ENCODE results near the gene MBD3L2B.

The MBD3L2B gene

DNA sequence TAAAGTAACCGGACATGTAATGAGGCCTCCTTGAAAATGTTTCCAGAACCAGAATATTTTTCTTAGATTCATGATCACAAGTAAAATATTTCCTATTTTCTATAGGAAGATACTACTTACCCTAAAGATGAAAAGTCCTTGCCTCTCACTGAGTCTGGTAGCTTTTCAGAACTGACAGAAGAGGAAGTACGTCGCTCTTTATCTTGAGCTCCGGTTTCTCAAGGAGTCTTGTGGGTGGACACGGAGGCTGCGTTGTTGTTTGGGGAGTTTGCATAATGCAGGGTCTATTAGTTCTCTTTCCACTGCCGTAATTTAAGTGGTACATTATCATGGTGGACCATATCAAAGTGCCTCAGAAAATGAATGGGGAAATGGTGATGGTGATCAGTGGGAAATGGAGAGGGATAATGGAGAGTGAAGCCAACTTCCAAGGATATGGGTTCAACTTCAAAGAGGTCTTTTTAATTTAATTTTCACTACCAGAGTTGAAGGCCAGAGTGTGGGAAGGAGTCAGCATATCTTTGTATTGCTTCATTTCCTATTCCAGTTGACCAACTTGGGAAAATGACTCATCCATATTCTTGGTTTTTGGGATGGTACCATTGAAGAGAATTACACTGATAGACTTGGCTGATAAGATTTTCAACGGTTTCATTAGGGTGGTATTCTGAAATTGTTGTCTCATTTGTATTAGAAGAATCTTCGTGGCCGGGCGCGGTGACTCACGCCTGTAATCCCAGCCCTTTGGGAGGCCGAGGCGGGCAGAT is 23.4 kb downstream of the MBD3L2B start:
- H3K27ac ChIP-seq (ENCODE audit: low read depth, low read length): no peak overlapping the region

DNA sequence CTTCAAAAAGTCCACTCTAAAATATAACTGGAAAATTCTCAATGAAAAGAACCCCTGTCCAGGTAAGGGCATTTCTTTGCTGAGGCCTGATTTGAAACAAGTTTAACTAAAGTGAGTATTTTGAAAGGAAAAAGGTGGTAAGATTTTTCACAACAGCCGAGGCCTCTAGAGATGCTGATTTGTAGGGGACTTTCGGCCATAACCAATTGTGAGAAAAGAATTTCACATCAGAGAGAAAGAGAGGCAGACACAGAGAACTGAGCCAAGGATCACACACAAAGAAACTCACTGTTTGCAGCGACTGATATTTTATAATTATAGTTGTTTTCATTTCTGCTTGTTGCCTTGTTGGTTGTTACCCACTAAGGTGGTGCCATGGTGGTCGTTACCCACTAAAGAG is 24.4 kb downstream of the MBD3L2B start:
- Histone ChIP-seq H3K9me3 (ENCODE audit: control insufficient read depth in 5 of 5, low read length in 5 of 5) (peaks cover 0 to 5% (median 0%) of the 10 kb centered on the region in 5 donors), H3K27ac (ENCODE audit: low read depth, low read length) (no peak overlapping the region), H3K36me3 (ENCODE audit: control insufficient read depth in 5 of 5, insufficient read depth in 5 of 5, low read length in 5 of 5) (no peaks in the 10 kb centered on the region), H3K9ac (ENCODE audit: low read length in 5 of 5) (no peak overlapping the region), H3K27me3 (ENCODE audit: control insufficient read depth in 5 of 5, insufficient read depth in 4 of 5, low read length in 5 of 5) (peaks cover 0 to 4% (median 0%) of the 10 kb centered on the region in 5 donors), H3K4me1 (ENCODE audit: control insufficient read depth in 5 of 5, insufficient read depth in 5 of 5, low read length in 5 of 5) (no peaks in the 10 kb centered on the region), H3K4me3 (ENCODE audit: low read depth in 1 of 5, low read length in 5 of 5) (no peak overlapping the region)

More for the DNA sequence above, 23.4 kb downstream of the MBD3L2B start:
- Histone ChIP-seq H3K4me1 (ENCODE audit: control insufficient read depth in 5 of 5, insufficient read depth in 5 of 5, low read length in 5 of 5) (no peaks in the 10 kb centered on the region), H3K9me3 (ENCODE audit: control insufficient read depth in 5 of 5, low read length in 5 of 5) (peaks cover 0 to 5% (median 0%) of the 10 kb centered on the region in 5 donors), H3K36me3 (ENCODE audit: control insufficient read depth in 5 of 5, insufficient read depth in 5 of 5, low read length in 5 of 5) (no peaks in the 10 kb centered on the region), H3K27me3 (ENCODE audit: control insufficient read depth in 5 of 5, insufficient read depth in 4 of 5, low read length in 5 of 5) (peaks cover 0 to 4% (median 0%) of the 10 kb centered on the region in 5 donors), H3K9ac (ENCODE audit: low read length in 5 of 5) (no peak overlapping the region), H3K4me3 (ENCODE audit: low read depth in 1 of 5, low read length in 5 of 5) (no peak overlapping the region)

DNA sequence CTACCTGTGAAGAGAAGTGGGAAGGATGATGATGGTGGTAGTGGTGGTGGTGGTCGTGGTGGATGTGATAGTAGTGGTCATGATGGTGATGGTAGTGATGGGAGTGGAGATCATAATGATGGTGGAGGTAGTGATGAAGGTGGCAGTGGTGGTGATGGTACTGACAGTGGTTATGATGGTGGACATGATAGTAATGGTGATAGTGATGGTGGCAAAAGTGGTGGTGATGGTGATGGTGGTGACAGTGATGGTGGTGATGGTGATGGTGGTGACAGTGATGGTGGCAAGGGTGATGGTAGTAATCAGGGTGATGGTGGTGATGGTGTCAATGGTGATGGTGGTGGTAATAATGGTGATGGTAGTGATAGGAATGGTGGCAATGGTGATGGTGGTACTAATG is 26.2 kb downstream of the MBD3L2B start:
- peaks cover 0 to 5% (median 0%) of the 10 kb centered on the region in 5 donors for H3K9me3 ChIP-seq (ENCODE audit: control insufficient read depth in 5 of 5, low read length in 5 of 5)
- no peak overlapping the region for H3K27ac ChIP-seq (ENCODE audit: low read depth, low read length)
- no peaks in the 10 kb centered on the region for H3K4me1 ChIP-seq (ENCODE audit: control insufficient read depth in 5 of 5, insufficient read depth in 5 of 5, low read length in 5 of 5)
- H3K36me3 ChIP-seq (ENCODE audit: control insufficient read depth in 5 of 5, insufficient read depth in 5 of 5, low read length in 5 of 5): no peaks in the 10 kb centered on the region
- no peak overlapping the region for H3K4me3 ChIP-seq (ENCODE audit: low read depth in 1 of 5, low read length in 5 of 5)
- no peaks in the 10 kb centered on the region for H3K27me3 ChIP-seq (ENCODE audit: control insufficient read depth in 5 of 5, insufficient read depth in 4 of 5, low read length in 5 of 5)
- no peak overlapping the region for H3K9ac ChIP-seq (ENCODE audit: low read length in 5 of 5)

DNA sequence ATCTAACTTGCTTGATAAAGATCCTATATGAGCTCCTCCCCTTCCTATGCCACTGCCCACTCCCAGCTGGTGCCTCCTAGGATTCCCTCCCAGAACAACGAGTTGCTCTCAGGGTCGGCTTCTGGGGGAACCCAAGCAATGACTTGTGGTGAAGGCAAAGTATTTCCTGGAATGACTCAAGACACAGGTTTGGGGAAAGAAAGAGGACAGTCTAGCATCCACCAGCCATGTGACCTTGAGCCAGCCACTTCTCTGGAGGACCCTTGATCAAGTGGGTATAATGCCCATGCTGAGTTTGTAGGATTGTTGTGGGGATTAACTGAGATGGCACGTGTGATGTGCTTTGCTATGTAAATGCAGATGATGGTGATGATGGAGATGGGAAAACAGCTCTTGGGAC is 33.0 kb downstream of the MBD3L2B start:
- Histone ChIP-seq H3K9me3 (ENCODE audit: control insufficient read depth in 5 of 5, low read length in 5 of 5) (peaks cover 7 to 24% (median 19%) of the 10 kb centered on the region in 5 donors), H3K36me3 (ENCODE audit: control insufficient read depth in 5 of 5, insufficient read depth in 5 of 5, low read length in 5 of 5) (no peaks in the 10 kb centered on the region), H3K4me1 (ENCODE audit: control insufficient read depth in 5 of 5, insufficient read depth in 5 of 5, low read length in 5 of 5) (no peaks in the 10 kb centered on the region), H3K9ac (ENCODE audit: low read length in 5 of 5) (no peak overlapping the region), H3K4me3 (ENCODE audit: low read depth in 1 of 5, low read length in 5 of 5) (no peak overlapping the region), H3K27ac (ENCODE audit: low read depth, low read length) (no peak overlapping the region), H3K27me3 (ENCODE audit: control insufficient read depth in 5 of 5, insufficient read depth in 4 of 5, low read length in 5 of 5) (no peaks in the 10 kb centered on the region)

DNA sequence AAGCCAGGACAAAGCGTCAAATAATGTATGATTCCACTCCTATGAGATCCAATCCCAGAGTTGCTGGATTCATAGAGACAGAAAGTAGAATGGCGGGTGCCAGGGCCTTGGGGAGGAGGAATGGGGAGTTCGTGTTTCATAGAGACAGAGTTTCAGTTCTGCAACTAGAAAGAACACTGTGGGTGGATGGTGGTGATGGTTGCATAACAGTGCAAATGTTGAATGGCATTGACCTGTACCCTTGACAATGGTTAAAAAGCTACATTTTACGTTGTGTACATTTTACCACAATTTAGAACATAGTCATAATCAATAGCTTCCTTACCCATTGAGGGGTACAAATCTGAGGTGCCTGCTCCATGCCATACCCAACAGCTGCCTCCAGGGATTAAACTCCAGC is 33.4 kb downstream of the MBD3L2B start:
- Histone ChIP-seq H3K9ac (ENCODE audit: low read length in 5 of 5) (no peak overlapping the region), H3K27ac (ENCODE audit: low read depth, low read length) (no peak overlapping the region), H3K4me3 (ENCODE audit: low read depth in 1 of 5, low read length in 5 of 5) (no peak overlapping the region), H3K9me3 (ENCODE audit: control insufficient read depth in 5 of 5, low read length in 5 of 5) (peaks cover 10 to 27% (median 22%) of the 10 kb centered on the region in 5 donors), H3K27me3 (ENCODE audit: control insufficient read depth in 5 of 5, insufficient read depth in 4 of 5, low read length in 5 of 5) (no peaks in the 10 kb centered on the region), H3K4me1 (ENCODE audit: control insufficient read depth in 5 of 5, insufficient read depth in 5 of 5, low read length in 5 of 5) (no peaks in the 10 kb centered on the region), H3K36me3 (ENCODE audit: control insufficient read depth in 5 of 5, insufficient read depth in 5 of 5, low read length in 5 of 5) (no peaks in the 10 kb centered on the region)

DNA sequence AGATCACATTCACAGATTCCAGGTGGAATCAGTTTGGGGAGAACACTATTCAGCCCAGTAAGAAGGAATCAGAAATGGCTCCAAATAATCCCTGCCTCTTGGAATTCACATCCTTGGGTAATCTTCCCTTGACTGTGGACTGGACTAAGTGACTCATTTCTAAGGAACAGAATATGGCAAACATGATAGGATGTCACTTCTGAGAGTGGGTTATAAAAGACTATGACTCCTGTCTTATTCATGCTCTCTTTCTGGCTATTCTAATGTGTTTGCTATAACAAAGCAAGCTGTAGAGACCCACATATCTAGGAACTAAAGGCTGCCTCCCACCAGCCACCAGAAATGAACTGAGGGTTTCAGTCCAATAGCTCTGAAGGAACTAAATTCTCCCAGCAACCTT is 37.8 kb downstream of the MBD3L2B start:
- H3K4me3 ChIP-seq (ENCODE audit: low read depth in 1 of 5, low read length in 5 of 5): no peak overlapping the region
- no peaks in the 10 kb centered on the region for H3K27me3 ChIP-seq (ENCODE audit: control insufficient read depth in 5 of 5, insufficient read depth in 4 of 5, low read length in 5 of 5)
- H3K27ac ChIP-seq (ENCODE audit: low read depth, low read length): no peak overlapping the region
- H3K4me1 ChIP-seq (ENCODE audit: control insufficient read depth in 5 of 5, insufficient read depth in 5 of 5, low read length in 5 of 5): no peaks in the 10 kb centered on the region
- H3K36me3 ChIP-seq (ENCODE audit: control insufficient read depth in 5 of 5, insufficient read depth in 5 of 5, low read length in 5 of 5): no peaks in the 10 kb centered on the region
- peaks cover 10 to 31% (median 23%) of the 10 kb centered on the region in 5 donors for H3K9me3 ChIP-seq (ENCODE audit: control insufficient read depth in 5 of 5, low read length in 5 of 5)
- no peak overlapping the region for H3K9ac ChIP-seq (ENCODE audit: low read length in 5 of 5)

DNA sequence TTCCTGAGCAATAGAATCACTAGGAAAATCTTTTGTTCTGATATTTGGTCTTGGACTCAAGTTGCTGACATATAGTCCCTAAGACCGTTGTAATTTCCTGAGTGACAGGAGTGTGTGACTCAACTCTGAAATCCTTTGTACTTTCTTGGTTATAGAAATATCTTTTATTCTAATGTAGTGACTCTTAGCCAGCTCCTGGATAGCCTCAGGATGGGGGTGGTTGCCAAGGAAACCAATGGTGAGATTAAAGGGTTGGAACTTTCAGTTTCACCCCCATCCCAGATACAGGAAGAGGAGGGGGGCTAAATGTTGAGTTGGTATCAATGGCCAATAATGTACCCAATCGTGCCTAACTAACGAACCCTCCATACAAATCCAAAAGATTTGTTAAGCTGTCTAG is 41.8 kb downstream of the MBD3L2B start:
- Histone ChIP-seq H3K4me1 (ENCODE audit: control insufficient read depth in 5 of 5, insufficient read depth in 5 of 5, low read length in 5 of 5) (no peaks in the 10 kb centered on the region), H3K4me3 (ENCODE audit: low read depth in 1 of 5, low read length in 5 of 5) (no peak overlapping the region), H3K27me3 (ENCODE audit: control insufficient read depth in 5 of 5, insufficient read depth in 4 of 5, low read length in 5 of 5) (no peaks in the 10 kb centered on the region), H3K36me3 (ENCODE audit: control insufficient read depth in 5 of 5, insufficient read depth in 5 of 5, low read length in 5 of 5) (no peaks in the 10 kb centered on the region), H3K27ac (ENCODE audit: low read depth, low read length) (no peak overlapping the region), H3K9me3 (ENCODE audit: control insufficient read depth in 5 of 5, low read length in 5 of 5) (peaks cover 16 to 35% (median 25%) of the 10 kb centered on the region in 5 donors), H3K9ac (ENCODE audit: low read length in 5 of 5) (no peak overlapping the region)

DNA sequence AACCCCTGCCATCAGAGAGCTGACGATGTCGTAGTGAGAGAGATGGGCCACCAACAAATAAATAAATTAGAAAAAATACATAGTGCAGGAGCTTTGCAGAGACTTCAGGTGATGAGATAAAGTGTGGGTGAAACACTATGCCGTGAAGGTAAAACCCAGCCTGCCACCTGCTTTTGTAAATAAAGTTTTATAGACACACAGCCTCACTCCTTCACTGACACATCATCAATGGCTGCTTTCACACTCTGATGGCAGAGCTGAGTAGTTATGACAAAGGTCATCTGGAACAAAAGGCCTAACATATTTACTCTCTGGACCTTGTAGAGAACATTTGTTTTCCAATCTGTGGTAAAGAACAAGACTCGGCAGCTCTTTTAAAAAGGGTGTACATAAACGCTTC is 45.0 kb downstream of the MBD3L2B start:
- Histone ChIP-seq H3K27ac (ENCODE audit: low read depth, low read length) (no peak overlapping the region), H3K9me3 (ENCODE audit: control insufficient read depth in 5 of 5, low read length in 5 of 5) (peaks cover 9 to 22% (median 14%) of the 10 kb centered on the region in 5 donors), H3K27me3 (ENCODE audit: control insufficient read depth in 5 of 5, insufficient read depth in 4 of 5, low read length in 5 of 5) (peaks cover 0 to 3% (median 0%) of the 10 kb centered on the region in 5 donors), H3K9ac (ENCODE audit: low read length in 5 of 5) (no peak overlapping the region), H3K4me3 (ENCODE audit: low read depth in 1 of 5, low read length in 5 of 5) (no peak overlapping the region), H3K4me1 (ENCODE audit: control insufficient read depth in 5 of 5, insufficient read depth in 5 of 5, low read length in 5 of 5) (no peaks in the 10 kb centered on the region), H3K36me3 (ENCODE audit: control insufficient read depth in 5 of 5, insufficient read depth in 5 of 5, low read length in 5 of 5) (no peaks in the 10 kb centered on the region)

DNA sequence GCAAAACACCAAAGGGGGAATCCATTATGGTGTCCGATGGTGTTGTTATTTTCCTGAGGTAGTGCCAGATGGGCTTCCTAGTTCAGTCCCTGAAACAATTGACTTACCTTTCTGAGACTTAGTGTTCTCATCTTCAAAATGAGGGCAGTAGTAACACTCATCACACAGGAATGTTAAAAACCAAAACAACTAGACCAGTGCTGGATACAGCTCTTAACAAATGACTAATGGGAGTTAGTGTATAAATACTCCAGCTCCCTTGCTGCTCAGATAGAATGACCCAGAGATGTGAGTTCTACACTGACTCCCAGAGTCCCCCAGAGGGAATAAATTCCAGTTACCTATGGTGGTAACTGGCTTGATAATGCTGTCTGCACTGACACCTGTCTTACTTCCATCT is 49.9 kb downstream of the MBD3L2B start:
- H3K9me3 ChIP-seq (ENCODE audit: control insufficient read depth in 5 of 5, low read length in 5 of 5): no peaks in the 10 kb centered on the region
- H3K4me3 ChIP-seq (ENCODE audit: low read depth in 1 of 5, low read length in 5 of 5): no peak overlapping the region
- H3K4me1 ChIP-seq (ENCODE audit: control insufficient read depth in 5 of 5, insufficient read depth in 5 of 5, low read length in 5 of 5): no peaks in the 10 kb centered on the region
- H3K27me3 ChIP-seq (ENCODE audit: control insufficient read depth in 5 of 5, insufficient read depth in 4 of 5, low read length in 5 of 5): peaks cover 0 to 6% (median 0%) of the 10 kb centered on the region in 5 donors
- no peak overlapping the region for H3K9ac ChIP-seq (ENCODE audit: low read length in 5 of 5)
- H3K36me3 ChIP-seq (ENCODE audit: control insufficient read depth in 5 of 5, insufficient read depth in 5 of 5, low read length in 5 of 5): no peaks in the 10 kb centered on the region
- H3K27ac ChIP-seq (ENCODE audit: low read depth, low read length): no peak overlapping the region

DNA sequence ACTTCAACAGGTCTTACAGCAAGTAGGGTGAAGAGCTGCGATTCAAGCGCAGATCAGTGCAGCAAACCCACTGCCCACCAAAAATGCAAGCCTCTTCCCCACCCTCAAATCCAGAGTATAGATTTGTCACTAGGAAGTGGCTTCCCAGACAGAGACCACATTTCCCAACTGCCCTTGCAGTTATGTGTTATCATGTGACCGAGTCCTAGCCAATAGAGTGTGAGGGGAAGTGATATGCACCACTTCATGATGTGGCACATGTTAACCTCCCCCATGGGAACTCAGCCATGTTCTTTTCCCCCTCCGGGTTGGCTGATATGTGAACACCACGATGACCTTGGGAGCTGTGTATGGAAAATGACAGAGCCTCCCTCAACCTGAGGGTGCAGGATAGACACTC is 50.8 kb downstream of the MBD3L2B start:
- H3K4me3 ChIP-seq (ENCODE audit: low read depth in 1 of 5, low read length in 5 of 5): no peak overlapping the region
- H3K9ac ChIP-seq (ENCODE audit: low read length in 5 of 5): no peak overlapping the region
- no peaks in the 10 kb centered on the region for H3K4me1 ChIP-seq (ENCODE audit: control insufficient read depth in 5 of 5, insufficient read depth in 5 of 5, low read length in 5 of 5)
- H3K36me3 ChIP-seq (ENCODE audit: control insufficient read depth in 5 of 5, insufficient read depth in 5 of 5, low read length in 5 of 5): no peaks in the 10 kb centered on the region
- no peaks in the 10 kb centered on the region for H3K9me3 ChIP-seq (ENCODE audit: control insufficient read depth in 5 of 5, low read length in 5 of 5)
- H3K27ac ChIP-seq (ENCODE audit: low read depth, low read length): no peak overlapping the region
- H3K27me3 ChIP-seq (ENCODE audit: control insufficient read depth in 5 of 5, insufficient read depth in 4 of 5, low read length in 5 of 5): peaks cover 0 to 6% (median 0%) of the 10 kb centered on the region in 5 donors
